SK-N-SH treated with all-trans-retinoic acid at 6 μM for 48 hours (cell line): Measurements from ENCODE around the gene IFI6.

ENCODE experiments used
- ARNTL ChIP-seq: fragments of 450-650 bp; formaldehyde crosslinking; IDR thresholded peaks from 2 replicates; pipeline ENCODE4 v1.5.0; 2020; ENCODE audit warnings: low read depth, mild to moderate bottlenecking, moderate library complexity, borderline replicate concordance
- CSRNP3 ChIP-seq: fragments of 250-450 bp; sonication (Bioruptor Pico); IDR thresholded peaks from 2 replicates; pipeline ENCODE4 v1.5.1; 2021; ENCODE audit warnings: mild to moderate bottlenecking, moderate library complexity
- GLIS3 ChIP-seq: fragments of 250-450 bp; sonication (Bioruptor Pico); IDR thresholded peaks from 2 replicates; pipeline ENCODE4 v1.5.0; 2020; ENCODE audit warnings: mild to moderate bottlenecking, moderate library complexity
- ISL1 ChIP-seq: fragments of 250-450 bp; sonication (Bioruptor Pico); IDR thresholded peaks from 2 replicates; pipeline ENCODE4 v2.1.2; 2022; ENCODE audit warnings: mild to moderate bottlenecking, moderate library complexity
- PATZ1 ChIP-seq: fragments of 250-450 bp; sonication (Bioruptor Pico); IDR thresholded peaks from 2 replicates; pipeline ENCODE4 v1.8.0; 2020; ENCODE audit warnings: mild to moderate bottlenecking, moderate library complexity, borderline replicate concordance
- ZFP3 ChIP-seq: fragments of 250-450 bp; sonication (Bioruptor Pico); IDR thresholded peaks from 2 replicates; pipeline ENCODE4 v1.5.0; 2020; ENCODE audit warnings: mild to moderate bottlenecking, moderate library complexity
- ZFP30 ChIP-seq: fragments of 450-650 bp; formaldehyde crosslinking; IDR thresholded peaks from 2 replicates; pipeline ENCODE4 v1.5.0; 2022; ENCODE audit warnings: mild to moderate bottlenecking, moderate library complexity

GRCh38 chr1:27648602-27649305, 23.2 kb downstream of the IFI6 start:
- no peak for TF ChIP-seq ARNTL (CRISPR knock-in tag)
- TF ChIP-seq PATZ1 = no peak
- TF ChIP-seq CSRNP3 = no peak
- TF ChIP-seq GLIS3 = no peak
- no peak for TF ChIP-seq ZFP30 (CRISPR knock-in tag)
- TF ChIP-seq ZFP3 (CRISPR knock-in tag) = no peak
- TF ChIP-seq ISL1 (CRISPR knock-in tag) = no peak
